H1 (cell line): ENCODE measurements around the gene PKM. TPM values are rescaled to one million over a fixed set of nuclear protein-coding genes. Genes with fewer than 3 reads are reported as not detected.

Experiments
- CTCF ChIA-PET: fragments of 300-600 bp; sonication (Branson Sonifier 250); formaldehyde crosslinking; loops from one replicate; lab custom pipeline; 2021; ENCODE audit not compliant: partially characterized antibody; lab: Charles Lee
- POLR2A ChIA-PET: fragments of 300-600 bp; sonication (Branson Sonifier 250); formaldehyde crosslinking; loops from one replicate; lab custom pipeline; 2021; ENCODE audit warnings: inconsistent platforms; ENCODE audit not compliant: partially characterized antibody; lab: Charles Lee
- DNase-seq, 2 experiments: peaks; one replicate each; pipeline versions ENCODE4 v3.0.0 to v3.0.0-alpha.2; 2010 to 2022; ENCODE audit warnings: low spot score in 2 of 2, low read depth in 1 of 2, mixed read lengths in 1 of 2
- FAIRE-seq: peaks from 2 replicates; lab custom pipeline; 2011; peaks lifted over from hg19 to GRCh38; lab: Jason Lieb, UNC
- H2AFZ ChIP-seq: 2 replicates; pipeline ENCODE4 v1.8.1; 2012; ENCODE audit warnings: low read length, inconsistent platforms
- H2AK5ac ChIP-seq: 2 replicates; pipeline ENCODE4 v1.6.1; 2013; ENCODE audit warnings: low read depth, low read length
- H2BK120ac ChIP-seq: replicated peaks from 2 replicates; pipeline ENCODE3; 2013; ENCODE audit warnings: low read depth, low read length, inconsistent platforms
- H2BK12ac ChIP-seq: 2 replicates; pipeline ENCODE4 v1.6.1; 2013; ENCODE audit warnings: low read depth, low read length
- H2BK15ac ChIP-seq: 2 replicates; pipeline ENCODE4 v1.6.1; 2013; ENCODE audit warnings: low read length
- H2BK20ac ChIP-seq: 2 replicates; pipeline ENCODE4 v1.6.1; 2013; ENCODE audit warnings: low read length
- H2BK5ac ChIP-seq: 2 replicates; pipeline ENCODE4 v1.6.1; 2013; ENCODE audit warnings: low read depth, low read length
- H3K14ac ChIP-seq: 2 replicates; pipeline ENCODE4 v1.6.1; 2013; ENCODE audit warnings: inconsistent platforms; ENCODE audit not compliant: insufficient read length
- H3K18ac ChIP-seq: 2 replicates; pipeline ENCODE4 v1.6.1; 2013; ENCODE audit warnings: low read length; ENCODE audit errors: extremely low read depth
- H3K23ac ChIP-seq: 2 replicates; pipeline ENCODE4 v1.6.1; 2013; ENCODE audit warnings: inconsistent platforms; ENCODE audit not compliant: insufficient read length
- H3K23me2 ChIP-seq: 2 replicates; pipeline ENCODE4 v1.6.1; 2013; ENCODE audit warnings: low read depth, low read length
- H3K27ac ChIP-seq: 2 replicates; pipeline ENCODE4 v1.6.1; 2011; ENCODE audit warnings: low read depth, low read length, inconsistent platforms
- H3K27me3 ChIP-seq, 4 experiments: replicated peaks in 1 of 4; 1 replicate in 1 of 4; 2 replicates in 3 of 4; pipeline versions ENCODE4 v1.6.1 to v1.8.1; 2011 to 2013; ENCODE audit warnings: low read length in 3 of 4, mild to moderate bottlenecking in 3 of 4, inconsistent platforms in 2 of 4, mixed read lengths in 2 of 4, moderate library complexity in 1 of 4; ENCODE audit not compliant: control insufficient read depth in 3 of 4, insufficient read depth in 3 of 4; ENCODE audit errors: extremely low read depth in 1 of 4
- H3K36me3 ChIP-seq, 4 experiments: 2 replicates each; pipeline versions ENCODE4 v1.6.1 to v1.8.1; 2011 to 2013; ENCODE audit warnings: mild to moderate bottlenecking in 4 of 4, low read length in 3 of 4, moderate library complexity in 2 of 4, control low read depth in 1 of 4, inconsistent platforms in 1 of 4; ENCODE audit not compliant: insufficient read depth in 4 of 4, control insufficient read depth in 2 of 4
- H3K4ac ChIP-seq: replicated peaks from 2 replicates; pipeline ENCODE3; 2013; ENCODE audit warnings: low read length, low read depth, mixed read lengths, inconsistent platforms; ENCODE audit not compliant: insufficient read length
- H3K4me1 ChIP-seq, 4 experiments: replicated peaks in 1 of 4; 1 replicate in 1 of 4; 2 replicates in 3 of 4; pipeline versions ENCODE4 v1.6.1 to v1.8.1; 2011 to 2013; ENCODE audit warnings: low read length in 3 of 4, inconsistent platforms in 2 of 4, mixed read lengths in 1 of 4; ENCODE audit not compliant: insufficient read depth in 4 of 4, control insufficient read depth in 3 of 4
- H3K4me2 ChIP-seq, 2 experiments: 2 replicates each; pipeline versions ENCODE4 v1.6.1 to v1.8.1; 2011 to 2013; ENCODE audit warnings: low read depth in 2 of 2, low read length in 2 of 2, control low read depth in 1 of 2, inconsistent platforms in 1 of 2, mild to moderate bottlenecking in 1 of 2; ENCODE audit not compliant: insufficient read depth in 1 of 2
- H3K4me3 ChIP-seq, 4 experiments: fragments of 200-600, 300-600 bp in 1 of 4; sonication (generic), shearing (Covaris generic), sonication (Bioruptor Twin) in 1 of 4; 2 replicates each; pipeline versions ENCODE4 v1.5.1 to v1.8.1; 2011 to 2016; ENCODE audit warnings: low read length in 4 of 4, low read depth in 3 of 4, control low read depth in 2 of 4, inconsistent platforms in 2 of 4, mild to moderate bottlenecking in 2 of 4, mixed read lengths in 1 of 4, moderate library complexity in 1 of 4; ENCODE audit not compliant: insufficient read depth in 2 of 4; ENCODE audit errors: extremely low read depth in 1 of 4
- H3K56ac ChIP-seq: replicated peaks from 2 replicates; pipeline ENCODE3; 2013; ENCODE audit warnings: low read depth, mild to moderate bottlenecking, mixed read lengths, low read length, inconsistent platforms; ENCODE audit not compliant: insufficient read length
- H3K79me1 ChIP-seq: 2 replicates; pipeline ENCODE4 v1.6.1; 2013; ENCODE audit warnings: low read depth, low read length, control low read depth
- H3K79me2 ChIP-seq, 2 experiments: 2 replicates each; pipeline versions ENCODE4 v1.6.1 to v1.8.1; 2012 to 2013; ENCODE audit warnings: low read length in 2 of 2, mild to moderate bottlenecking in 2 of 2, inconsistent platforms in 1 of 2; ENCODE audit not compliant: insufficient read depth in 2 of 2, control insufficient read depth in 1 of 2
- H3K9ac ChIP-seq, 4 experiments: replicated peaks in 1 of 4; 1 replicate in 1 of 4; 2 replicates in 3 of 4; pipeline versions ENCODE4 v1.6.1 to v1.8.1; 2011 to 2013; ENCODE audit warnings: low read depth in 3 of 4, low read length in 3 of 4, control low read depth in 2 of 4, mild to moderate bottlenecking in 2 of 4, moderate library complexity in 2 of 4, inconsistent platforms in 1 of 4; ENCODE audit errors: extremely low read depth in 1 of 4
- H3K9me3 ChIP-seq, 2 experiments: 2 replicates each; pipeline versions ENCODE4 v1.6.1 to v1.8.1; 2012 to 2013; ENCODE audit warnings: mild to moderate bottlenecking in 2 of 2, moderate library complexity in 2 of 2, control low read depth in 1 of 2, inconsistent platforms in 1 of 2, low read depth in 1 of 2, low read length in 1 of 2, mixed read lengths in 1 of 2; ENCODE audit not compliant: insufficient read depth in 2 of 2
- H4K20me1 ChIP-seq, 2 experiments: replicated peaks in 1 of 2; 2 replicates each; pipeline versions ENCODE3 to v1.8.1; 2011 to 2013; ENCODE audit warnings: inconsistent platforms in 2 of 2, low read length in 2 of 2, mild to moderate bottlenecking in 1 of 2; ENCODE audit not compliant: insufficient read depth in 2 of 2, control insufficient read depth in 1 of 2
- H4K5ac ChIP-seq: 2 replicates; pipeline ENCODE4 v1.6.1; 2013; ENCODE audit warnings: low read length, low read depth, mixed read lengths, inconsistent platforms; ENCODE audit not compliant: insufficient read length
- H4K8ac ChIP-seq: 2 replicates; pipeline ENCODE4 v1.8.0; 2013; ENCODE audit warnings: mild to moderate bottlenecking, moderate library complexity, low read length, inconsistent platforms; ENCODE audit not compliant: insufficient read depth; ENCODE audit errors: extremely low read depth
- H4K91ac ChIP-seq: replicated peaks from 2 replicates; pipeline ENCODE3; 2013; ENCODE audit warnings: low read length, mixed read lengths, inconsistent platforms; ENCODE audit not compliant: insufficient read length
- BACH1 ChIP-seq: IDR thresholded peaks from 2 replicates; pipeline ENCODE4 v1.6.1; 2012; ENCODE audit warnings: low read length, improper control_type of control experiment
- CREB1 ChIP-seq: IDR thresholded peaks from 2 replicates; pipeline ENCODE4 v1.6.1; 2012; ENCODE audit warnings: inconsistent platforms
- FOSL1 ChIP-seq: IDR thresholded peaks from 2 replicates; pipeline ENCODE4 v1.6.1; 2011; ENCODE audit warnings: mild to moderate bottlenecking, low read depth, low read length, moderate library complexity; ENCODE audit not compliant: insufficient read depth
- RFX5 ChIP-seq: IDR thresholded peaks from 2 replicates; pipeline ENCODE4 v1.6.1; 2011; ENCODE audit warnings: low read depth, low read length, improper control_type of control experiment, borderline replicate concordance
- SRF ChIP-seq: IDR thresholded peaks from 2 replicates; pipeline ENCODE4 v1.6.1; 2011; ENCODE audit warnings: mild to moderate bottlenecking, low read depth, low read length, moderate library complexity
- WGBS, 2 experiments: shearing (Covaris generic) in 1 of 2; methylation state at CpG; one replicate each; pipeline versions ENCODE4 v1.1.6 to v1.1.7; 2013 to 2015; ENCODE audit warnings: low lambda C conversion rate in 2 of 2, mixed read lengths in 2 of 2, inconsistent platforms in 1 of 2, low coverage in 1 of 2, missing lambda C conversion rate in 1 of 2; ENCODE audit not compliant: insufficient replicate concordance in 2 of 2, insufficient coverage in 1 of 2, insufficient read length in 1 of 2; ENCODE audit errors: extremely low coverage in 1 of 2, missing lambda C conversion rate in 1 of 2; 5-methylcytosine and 5-hydroxymethylcytosine counted together
- polyA plus RNA-seq, 7 experiments: library from polyadenylated mRNA; depleted of rRNA in 3 of 7; stranded (reverse) in 5 of 7; unstranded in 2 of 7; fragments of >200 nt in 5 of 7; fragments of 200-250 nt in 2 of 7; gene quantifications; 1 replicate in 5 of 7; 2 replicates in 1 of 7; 4 replicates in 1 of 7; pipeline versions ENCODE4 v1.2.1 to v1.2.3, GENCODE V29; 2011 to 2013; ENCODE audit warnings: missing spikeins in 2 of 7, mixed read lengths in 2 of 7
- total RNA-seq: library from RNA; stranded (reverse); fragmentation: NEBNext Ultra II Directional; extraction: Animal tissue kit (Norgen Biotek cat#: 25700); gene quantifications from 2 replicates; pipeline ENCODE4 v1.2.1, GENCODE V29; 2021

Gene PKM
- total and polyA plus RNA-seq, 2 of the 8 experiments (the other 6 are each of a cell fraction or from before 2014, with no cell fraction given) = 780 to 856 TPM

- Histone ChIP-seq H4K20me1 (no peaks in the 10 kb centered on the region), H4K5ac (no peak overlapping the region), H3K9me3 (no peaks in the 10 kb centered on the region), H3K9ac (no peak overlapping the region), H4K8ac (no peak overlapping the region), H3K36me3 (no peaks in the 10 kb centered on the region), H2BK120ac (no peak overlapping the region), H2BK5ac (no peak overlapping the region), H3K79me2 (no peaks in the 10 kb centered on the region), H3K56ac (no peak overlapping the region), H2BK20ac (no peak overlapping the region), H3K4ac (no peak overlapping the region), H3K23me2 (peaks cover 4% of the 10 kb centered on the region; the same call in 1 of the 2 replicates), H3K18ac (no peak overlapping the region), H3K4me3 (no peak overlapping the region), H3K14ac (no peak overlapping the region), H4K91ac (no peak overlapping the region), H3K23ac (no peak overlapping the region), H3K79me1 (no peaks in the 10 kb centered on the region), H2AK5ac (no peak overlapping the region), H3K4me2 (no peak overlapping the region), H2AFZ (no peak overlapping the region), H3K27me3 (peaks cover 0 to 19% (median 5%) of the 10 kb centered on the region in 4 experiments; a peak in 4 of 7 replicates), H3K27ac (no peak overlapping the region), H3K4me1 (peaks cover 0 to 7% (median 3%) of the 10 kb centered on the region in 4 experiments; a peak in 3 of 7 replicates), H2BK12ac (no peak overlapping the region), H2BK15ac (no peak overlapping the region)
- 79% methylated on average over 5 of the region's 5 CpGs; no CpG with 5 or more reads in 1 of the 2 experiments for WGBS, 2 experiments
- DNase-seq (no peak), FAIRE-seq (no peak)
- CTCF ChIA-PET = interaction anchor here (1.2 to 1.7 kb wide), 2 partner anchors 11 to 24 kb away, joined by 4 read pairs; no protein-coding TSS in a partner anchor
- TF ChIP-seq FOSL1 = no peak
- TF ChIP-seq SRF = no peak
- no peak for TF ChIP-seq BACH1
- TF ChIP-seq CREB1 = no peak
- TF ChIP-seq RFX5 = no peak
- POLR2A ChIA-PET = no interaction called here
Observed at GRCh38 chr15:72180761-72181324, 50.1 kb downstream of the PKM start.
